ENCODE results near the gene PJA1.

Gene PJA1

GRCh38 chrX:69182818-69183380 is 17.6 kb upstream of the PJA1 start:
- no peak overlapping the region for H3K9ac ChIP-seq (ENCODE audit: low read depth, low read length, poor library complexity, severe bottlenecking)
- no peaks in the 10 kb centered on the region for H3K36me3 ChIP-seq (ENCODE audit: insufficient read depth, low read length)
- no peak for TF ChIP-seq EZH2phosphoT487 (IDR thresholded peaks at IDR 0.05; ENCODE audit: borderline replicate concordance)
- TF ChIP-seq, protein P1, sequence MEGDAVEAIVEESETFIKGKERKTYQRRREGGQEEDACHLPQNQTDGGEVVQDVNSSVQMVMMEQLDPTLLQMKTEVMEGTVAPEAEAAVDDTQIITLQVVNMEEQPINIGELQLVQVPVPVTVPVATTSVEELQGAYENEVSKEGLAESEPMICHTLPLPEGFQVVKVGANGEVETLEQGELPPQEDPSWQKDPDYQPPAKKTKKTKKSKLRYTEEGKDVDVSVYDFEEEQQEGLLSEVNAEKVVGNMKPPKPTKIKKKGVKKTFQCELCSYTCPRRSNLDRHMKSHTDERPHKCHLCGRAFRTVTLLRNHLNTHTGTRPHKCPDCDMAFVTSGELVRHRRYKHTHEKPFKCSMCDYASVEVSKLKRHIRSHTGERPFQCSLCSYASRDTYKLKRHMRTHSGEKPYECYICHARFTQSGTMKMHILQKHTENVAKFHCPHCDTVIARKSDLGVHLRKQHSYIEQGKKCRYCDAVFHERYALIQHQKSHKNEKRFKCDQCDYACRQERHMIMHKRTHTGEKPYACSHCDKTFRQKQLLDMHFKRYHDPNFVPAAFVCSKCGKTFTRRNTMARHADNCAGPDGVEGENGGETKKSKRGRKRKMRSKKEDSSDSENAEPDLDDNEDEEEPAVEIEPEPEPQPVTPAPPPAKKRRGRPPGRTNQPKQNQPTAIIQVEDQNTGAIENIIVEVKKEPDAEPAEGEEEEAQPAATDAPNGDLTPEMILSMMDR (conservative IDR thresholded peaks at IDR 0.05; ENCODE audit: low read length): no peak
- H3K79me2 ChIP-seq (ENCODE audit: insufficient read depth, low read length): no peaks in the 10 kb centered on the region
- H4K20me1 ChIP-seq (ENCODE audit: insufficient read depth, low read length, poor library complexity, severe bottlenecking): no peaks in the 10 kb centered on the region
- no peaks in the 10 kb centered on the region for H3K4me1 ChIP-seq (ENCODE audit: insufficient read depth, low read length, poor library complexity, severe bottlenecking)
- no peak overlapping the region for H3K4me3 ChIP-seq (ENCODE audit: low read length, poor library complexity, severe bottlenecking)
- H3F3A ChIP-seq (ENCODE audit: low read depth): no peaks in the 10 kb centered on the region
- no peaks in the 10 kb centered on the region for H3K27me3 ChIP-seq (ENCODE audit: insufficient read depth, low read length, poor library complexity, severe bottlenecking)
- no peaks in the 10 kb centered on the region for H3K9me3 ChIP-seq (ENCODE audit: insufficient read depth, low read depth, low read length)
- H3K4me2 ChIP-seq (ENCODE audit: low read depth, low read length, poor library complexity, severe bottlenecking): no peak overlapping the region
- no peaks in the 10 kb centered on the region for H3K9me2 ChIP-seq (replicated peaks; ENCODE audit: low read depth, low read length)
- H2AFZ ChIP-seq (ENCODE audit: low read length): no peak overlapping the region

GRCh38 chrX:69179380-69179911 is 14.2 kb upstream of the PJA1 start:
- H3K4me2 ChIP-seq (ENCODE audit: low read depth, low read length, poor library complexity, severe bottlenecking): no peak overlapping the region
- no peak for TF ChIP-seq EZH2phosphoT487 (IDR thresholded peaks at IDR 0.05; ENCODE audit: borderline replicate concordance)
- TF ChIP-seq, protein P1 (conservative IDR thresholded peaks at IDR 0.05; ENCODE audit: low read length): no peak

GRCh38 chrX:69178592-69178991 is 13.3 kb upstream of the PJA1 start:
- Histone ChIP-seq H4K20me1 (ENCODE audit: insufficient read depth, low read length, poor library complexity, severe bottlenecking) (no peaks in the 10 kb centered on the region), H3K4me2 (ENCODE audit: low read depth, low read length, poor library complexity, severe bottlenecking) (no peak overlapping the region), H3K27me3 (ENCODE audit: insufficient read depth, low read length, poor library complexity, severe bottlenecking) (no peaks in the 10 kb centered on the region), H3K79me2 (ENCODE audit: insufficient read depth, low read length) (no peaks in the 10 kb centered on the region), H2AFZ (ENCODE audit: low read length) (no peak overlapping the region), H3K9ac (ENCODE audit: low read depth, low read length, poor library complexity, severe bottlenecking) (no peak overlapping the region), H3K36me3 (ENCODE audit: insufficient read depth, low read length) (no peaks in the 10 kb centered on the region), H3K9me3 (ENCODE audit: insufficient read depth, low read depth, low read length) (no peaks in the 10 kb centered on the region), H3F3A (ENCODE audit: low read depth) (no peaks in the 10 kb centered on the region), H3K9me2 (replicated peaks; ENCODE audit: low read depth, low read length) (no peaks in the 10 kb centered on the region), H3K4me3 (ENCODE audit: low read length, poor library complexity, severe bottlenecking) (no peak overlapping the region), H3K4me1 (ENCODE audit: insufficient read depth, low read length, poor library complexity, severe bottlenecking) (no peaks in the 10 kb centered on the region)
- TF ChIP-seq, protein P1 (conservative IDR thresholded peaks at IDR 0.05; ENCODE audit: low read length): no peak
- TF ChIP-seq EZH2phosphoT487 (IDR thresholded peaks at IDR 0.05; ENCODE audit: borderline replicate concordance): no peak

More at GRCh38 chrX:69179380-69179911, 14.2 kb upstream of the PJA1 start:
- no peak overlapping the region for H2AFZ ChIP-seq (ENCODE audit: low read length)
- no peaks in the 10 kb centered on the region for H3K27me3 ChIP-seq (ENCODE audit: insufficient read depth, low read length, poor library complexity, severe bottlenecking)
- H3K4me1 ChIP-seq (ENCODE audit: insufficient read depth, low read length, poor library complexity, severe bottlenecking): no peaks in the 10 kb centered on the region
- H3F3A ChIP-seq (ENCODE audit: low read depth): no peaks in the 10 kb centered on the region
- H3K36me3 ChIP-seq (ENCODE audit: insufficient read depth, low read length): no peaks in the 10 kb centered on the region
- H4K20me1 ChIP-seq (ENCODE audit: insufficient read depth, low read length, poor library complexity, severe bottlenecking): no peaks in the 10 kb centered on the region
- no peak overlapping the region for H3K9ac ChIP-seq (ENCODE audit: low read depth, low read length, poor library complexity, severe bottlenecking)
- no peaks in the 10 kb centered on the region for H3K79me2 ChIP-seq (ENCODE audit: insufficient read depth, low read length)
- H3K4me3 ChIP-seq (ENCODE audit: low read length, poor library complexity, severe bottlenecking): no peak overlapping the region
- H3K9me3 ChIP-seq (ENCODE audit: insufficient read depth, low read depth, low read length): no peaks in the 10 kb centered on the region
- H3K9me2 ChIP-seq (replicated peaks; ENCODE audit: low read depth, low read length): no peaks in the 10 kb centered on the region

All from Loucy (cell line).